Trophoblast cell (in vitro differentiated cells and primary cell): ENCODE results near the gene BRD4.

ENCODE experiments used
- DNase-seq, 2 donors: peaks; one replicate each; pipeline ENCODE4 v3.0.0-alpha.2; 2016
- H2AFZ ChIP-seq: 2 replicates; pipeline ENCODE4 v1.6.1; 2013; ENCODE audit warnings: low read length, moderate library complexity, mild to moderate bottlenecking; ENCODE audit not compliant: insufficient read depth, poor library complexity
- H2AK5ac ChIP-seq: 2 replicates; pipeline ENCODE4 v1.6.1; 2013; ENCODE audit warnings: mild to moderate bottlenecking, low read length
- H2BK120ac ChIP-seq: 2 replicates; pipeline ENCODE4 v1.6.1; 2013; ENCODE audit warnings: low read length, mild to moderate bottlenecking, moderate library complexity; ENCODE audit not compliant: insufficient read depth, poor library complexity
- H2BK12ac ChIP-seq: 2 replicates; pipeline ENCODE4 v1.6.1; 2013; ENCODE audit warnings: mild to moderate bottlenecking, low read length, moderate library complexity
- H2BK5ac ChIP-seq: 2 replicates; pipeline ENCODE4 v1.6.1; 2013; ENCODE audit warnings: low read length, low read depth, moderate library complexity, mild to moderate bottlenecking; ENCODE audit not compliant: poor library complexity
- H3K14ac ChIP-seq: 2 replicates; pipeline ENCODE4 v1.6.1; 2013; ENCODE audit warnings: mild to moderate bottlenecking, low read length
- H3K18ac ChIP-seq: 2 replicates; pipeline ENCODE4 v1.6.1; 2013; ENCODE audit warnings: mild to moderate bottlenecking, low read length
- H3K23ac ChIP-seq: 2 replicates; pipeline ENCODE4 v1.6.1; 2013; ENCODE audit warnings: low read length
- H3K27ac ChIP-seq: 2 replicates; pipeline ENCODE4 v1.5.1; 2013; ENCODE audit warnings: low read depth, mild to moderate bottlenecking, inconsistent platforms, low read length, moderate library complexity
- H3K27me3 ChIP-seq: 2 replicates; pipeline ENCODE4 v1.6.1; 2013; ENCODE audit warnings: inconsistent platforms, mild to moderate bottlenecking, low read length, moderate library complexity; ENCODE audit not compliant: insufficient read depth
- H3K36me3 ChIP-seq, 2 experiments: 1 replicate in 1 of 2; 2 replicates in 1 of 2; pipeline ENCODE4 v1.6.1; 2013; ENCODE audit warnings: low read length in 2 of 2, mild to moderate bottlenecking in 2 of 2, moderate library complexity in 1 of 2; ENCODE audit not compliant: insufficient read depth in 2 of 2, control insufficient read depth in 1 of 2
- H3K4ac ChIP-seq: 2 replicates; pipeline ENCODE4 v1.6.1; 2013; ENCODE audit warnings: low read depth, mild to moderate bottlenecking, low read length, moderate library complexity
- H3K4me1 ChIP-seq, 2 experiments: 1 replicate in 1 of 2; 2 replicates in 1 of 2; pipeline ENCODE4 v1.6.1; 2013; ENCODE audit warnings: low read length in 2 of 2, mild to moderate bottlenecking in 2 of 2, moderate library complexity in 1 of 2; ENCODE audit not compliant: insufficient read depth in 2 of 2, control insufficient read depth in 1 of 2
- H3K4me2 ChIP-seq: 2 replicates; pipeline ENCODE4 v1.6.1; 2013; ENCODE audit warnings: inconsistent platforms, mild to moderate bottlenecking, low read length, moderate library complexity
- H3K4me3 ChIP-seq: 2 replicates; pipeline ENCODE4 v1.5.1; 2013; ENCODE audit warnings: mild to moderate bottlenecking, low read depth, low read length, inconsistent platforms
- H3K79me1 ChIP-seq: one replicate; pipeline ENCODE4 v1.6.1; 2013; ENCODE audit warnings: low read length
- H3K79me2 ChIP-seq: 2 replicates; pipeline ENCODE4 v1.6.1; 2013; ENCODE audit warnings: low read length, mild to moderate bottlenecking; ENCODE audit not compliant: control insufficient read depth, insufficient read depth, poor library complexity
- H3K9ac ChIP-seq: 2 replicates; pipeline ENCODE4 v1.6.1; 2013; ENCODE audit warnings: mild to moderate bottlenecking, low read length
- H3K9me3 ChIP-seq: 2 replicates; pipeline ENCODE4 v1.6.1; 2013; ENCODE audit warnings: low read depth, mild to moderate bottlenecking, control low read depth, inconsistent platforms, low read length; ENCODE audit not compliant: insufficient read depth
- H4K12ac ChIP-seq: 2 replicates; pipeline ENCODE4 v1.6.1; 2013; ENCODE audit warnings: low read depth, mild to moderate bottlenecking, low read length, moderate library complexity
- H4K8ac ChIP-seq: 2 replicates; pipeline ENCODE4 v1.6.1; 2013; ENCODE audit warnings: low read depth, mild to moderate bottlenecking, low read length, moderate library complexity
- H4K91ac ChIP-seq: one replicate; pipeline ENCODE4 v1.6.1; 2013; ENCODE audit warnings: low read depth, mild to moderate bottlenecking, low read length, moderate library complexity
- WGBS: extraction: QIAGEN DNeasy Blood & Tissue Kit; methylation state at CpG from one replicate; pipeline ENCODE4 v1.1.7; 2013; ENCODE audit warnings: missing lambda C conversion rate; ENCODE audit not compliant: insufficient read length, insufficient coverage; ENCODE audit errors: extremely low coverage; 5-methylcytosine and 5-hydroxymethylcytosine counted together

BRD4 gene

DNA sequence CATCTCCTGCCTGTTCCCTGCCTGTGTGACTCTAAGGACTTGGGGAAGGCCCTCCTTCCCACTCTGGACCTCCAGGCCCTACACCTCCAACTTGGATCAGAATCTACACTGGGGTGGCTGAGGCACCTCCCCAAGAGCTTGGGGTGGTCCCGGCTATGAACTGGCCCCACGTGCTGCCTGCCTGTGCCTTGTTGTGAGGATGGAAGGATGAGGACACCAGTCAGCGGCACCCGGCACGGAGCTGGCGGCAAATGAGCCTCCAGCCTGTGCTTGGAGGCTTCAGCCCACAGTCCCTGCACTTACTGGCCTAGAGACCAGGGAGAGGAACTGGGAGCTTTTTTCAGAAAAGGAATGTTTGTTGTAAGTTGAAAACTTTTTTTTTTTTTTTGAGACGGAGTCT, 38.8 kb upstream of the BRD4 start:
- H3K36me3 ChIP-seq: peaks cover 77 to 78% of the 10 kb centered on the region in 2 experiments
- no peak overlapping the region for H3K14ac ChIP-seq
- H3K4me2 ChIP-seq: no peak overlapping the region
- no peaks in the 10 kb centered on the region for H3K27me3 ChIP-seq
- H3K23ac ChIP-seq: no peak overlapping the region
- peak overlapping the region; percentile 44 for H4K12ac ChIP-seq
- H3K27ac ChIP-seq: no peak overlapping the region
- WGBS: no CpG with 5 or more reads among the region's 7 CpGs
- H3K4me1 ChIP-seq: no peaks in the 10 kb centered on the region
- no peak overlapping the region for H2BK5ac ChIP-seq
- no peak overlapping the region for H3K4ac ChIP-seq
- H4K91ac ChIP-seq: no peak overlapping the region
- no peaks in the 10 kb centered on the region for H3K79me1 ChIP-seq
- H3K79me2 ChIP-seq: peaks cover 10% of the 10 kb centered on the region
- no peak overlapping the region for H3K18ac ChIP-seq
- H4K8ac ChIP-seq: no peak overlapping the region
- H2BK12ac ChIP-seq: no peak overlapping the region
- no peak overlapping the region for H2AFZ ChIP-seq
- no peak overlapping the region for H2BK120ac ChIP-seq
- no peak for DNase-seq
- no peak overlapping the region for H2AK5ac ChIP-seq
- H3K9me3 ChIP-seq: peaks cover 2% of the 10 kb centered on the region
- no peak overlapping the region for H3K9ac ChIP-seq
- H3K4me3 ChIP-seq: no peak overlapping the region

DNA sequence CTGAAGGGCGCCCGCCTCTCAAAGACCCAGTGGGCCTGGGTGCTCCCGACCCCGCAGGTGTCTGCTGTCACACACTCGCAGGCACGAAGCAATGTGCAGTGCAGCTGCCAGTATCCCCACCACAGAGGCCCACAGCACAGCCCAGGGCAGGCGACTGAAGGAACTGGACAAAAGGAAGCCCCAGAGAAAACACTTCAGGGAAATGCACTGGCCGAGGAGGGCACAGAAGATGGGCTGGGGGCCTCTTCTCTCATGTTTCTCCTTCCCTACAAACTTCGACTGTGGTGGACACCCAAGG, 37.2 kb upstream of the BRD4 start:
- H3K9me3 ChIP-seq: peaks cover 2% of the 10 kb centered on the region
- no peak overlapping the region for H3K4me2 ChIP-seq
- H3K18ac ChIP-seq: no peak overlapping the region
- H4K8ac ChIP-seq: no peak overlapping the region
- H2BK5ac ChIP-seq: no peak overlapping the region
- no peak overlapping the region for H3K14ac ChIP-seq
- H3K9ac ChIP-seq: no peak overlapping the region
- no peak overlapping the region for H4K12ac ChIP-seq
- WGBS: no CpG with 5 or more reads among the region's 9 CpGs
- H3K23ac ChIP-seq: no peak overlapping the region
- H2AK5ac ChIP-seq: no peak overlapping the region
- no peak overlapping the region for H3K4ac ChIP-seq
- H3K79me2 ChIP-seq: peaks cover 3% of the 10 kb centered on the region
- DNase-seq: no peak
- H4K91ac ChIP-seq: no peak overlapping the region
- H3K4me3 ChIP-seq: no peak overlapping the region
- no peaks in the 10 kb centered on the region for H3K4me1 ChIP-seq
- no peak overlapping the region for H2AFZ ChIP-seq
- H3K27ac ChIP-seq: no peak overlapping the region
- H3K36me3 ChIP-seq: peaks cover 82 to 85% of the 10 kb centered on the region in 2 experiments
- no peaks in the 10 kb centered on the region for H3K79me1 ChIP-seq
- H3K27me3 ChIP-seq: no peaks in the 10 kb centered on the region
- no peak overlapping the region for H2BK12ac ChIP-seq
- H2BK120ac ChIP-seq: no peak overlapping the region

DNA sequence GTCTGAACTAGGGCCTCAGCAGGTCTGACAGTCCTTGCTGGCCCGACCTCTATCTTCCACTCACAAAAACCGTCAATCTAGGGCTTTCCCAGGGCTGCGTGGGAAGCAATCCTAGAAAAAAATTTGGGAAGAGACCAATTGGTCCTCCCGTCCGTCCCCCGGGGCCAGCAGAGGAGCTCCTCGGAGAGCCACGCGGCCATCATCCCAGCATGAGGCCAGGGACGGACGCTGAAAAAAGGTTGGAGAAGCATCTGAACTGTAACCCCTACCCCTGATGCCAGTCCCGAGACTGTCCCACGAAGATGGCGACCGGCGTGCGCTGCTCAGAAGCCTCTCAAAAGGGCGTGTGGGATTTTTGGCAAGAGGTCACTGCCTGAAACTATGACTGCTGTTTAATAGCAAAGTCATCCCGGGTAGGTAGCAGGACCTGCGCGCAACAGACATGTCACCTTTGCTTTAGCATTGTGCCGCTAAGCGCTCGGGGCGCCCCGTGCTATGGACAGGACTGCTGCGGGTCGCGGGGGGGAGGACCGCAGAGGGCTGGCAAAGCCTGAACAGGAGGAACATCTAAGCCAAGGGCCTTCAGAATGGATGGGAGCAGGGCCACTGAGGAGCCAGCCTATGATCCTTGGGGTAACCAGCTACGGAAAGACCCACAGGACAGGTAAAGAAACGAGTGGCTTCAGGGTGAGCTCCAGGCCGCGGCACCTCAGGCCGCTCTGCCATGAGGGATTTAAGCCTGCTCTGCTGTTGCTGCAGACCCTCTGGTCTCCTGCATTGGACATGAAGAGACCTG, 36.7 kb upstream of the BRD4 start:
- no CpG with 5 or more reads among the region's 35 CpGs for WGBS
- Histone ChIP-seq H3K14ac (no peak overlapping the region), H2BK5ac (no peak overlapping the region), H2BK12ac (no peak overlapping the region), H3K4me1 (no peaks in the 10 kb centered on the region), H3K36me3 (peaks cover 80 to 84% of the 10 kb centered on the region in 2 experiments), H3K27me3 (no peaks in the 10 kb centered on the region), H3K79me1 (no peaks in the 10 kb centered on the region), H3K27ac (no peak overlapping the region), H4K12ac (no peak overlapping the region), H3K79me2 (peaks cover under 1% of the 10 kb centered on the region), H3K9me3 (peaks cover 2% of the 10 kb centered on the region), H3K18ac (no peak overlapping the region), H3K4me2 (no peak overlapping the region), H4K8ac (no peak overlapping the region), H2AFZ (no peak overlapping the region), H2AK5ac (no peak overlapping the region), H3K4ac (no peak overlapping the region), H3K4me3 (no peak overlapping the region), H2BK120ac (no peak overlapping the region), H4K91ac (no peak overlapping the region), H3K23ac (no peak overlapping the region), H3K9ac (no peak overlapping the region)
- no peak for DNase-seq

DNA sequence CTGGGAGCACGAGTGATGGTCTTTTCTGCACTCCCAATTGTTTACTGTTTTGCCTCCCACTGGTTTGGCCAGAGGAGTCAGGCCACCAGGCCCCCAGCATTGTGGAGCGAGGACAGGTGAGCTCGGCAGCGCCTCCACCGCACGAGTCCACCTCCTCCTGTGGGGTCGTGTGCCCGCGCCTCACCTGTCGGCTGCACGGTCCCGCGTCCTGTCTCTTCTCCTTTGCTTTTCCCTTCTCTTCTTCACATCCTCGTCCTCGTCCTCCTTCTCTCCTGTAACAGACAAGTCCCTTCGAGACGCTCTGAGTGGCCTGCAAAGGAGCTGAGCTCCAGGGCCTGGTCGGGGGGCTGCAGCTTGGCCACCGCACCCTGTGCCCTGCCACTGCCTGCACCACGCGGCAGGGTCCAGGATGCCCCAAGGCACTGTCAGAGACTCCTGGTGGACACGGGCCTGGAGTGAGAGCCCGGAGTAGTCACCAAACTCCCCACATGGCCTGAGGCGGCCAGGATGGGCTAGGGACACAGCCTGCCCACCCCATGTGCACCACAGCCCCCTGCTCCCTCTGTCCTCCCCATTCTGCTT, 35.8 kb upstream of the BRD4 start:
- no peak for DNase-seq
- H3K27me3 ChIP-seq: no peaks in the 10 kb centered on the region
- H3K79me1 ChIP-seq: no peaks in the 10 kb centered on the region
- no peak overlapping the region for H2BK5ac ChIP-seq
- H3K79me2 ChIP-seq: no peaks in the 10 kb centered on the region
- no peak overlapping the region for H2BK120ac ChIP-seq
- H4K8ac ChIP-seq: no peak overlapping the region
- no peak overlapping the region for H2AK5ac ChIP-seq
- no peak overlapping the region for H4K12ac ChIP-seq
- peaks cover 72 to 77% of the 10 kb centered on the region in 2 experiments for H3K36me3 ChIP-seq
- no peaks in the 10 kb centered on the region for H3K4me1 ChIP-seq
- no CpG with 5 or more reads among the region's 24 CpGs for WGBS
- H3K14ac ChIP-seq: no peak overlapping the region
- H3K9me3 ChIP-seq: peaks cover 2% of the 10 kb centered on the region
- no peak overlapping the region for H4K91ac ChIP-seq
- no peak overlapping the region for H2AFZ ChIP-seq
- H3K18ac ChIP-seq: no peak overlapping the region
- H3K23ac ChIP-seq: no peak overlapping the region
- H3K27ac ChIP-seq: no peak overlapping the region
- H3K9ac ChIP-seq: no peak overlapping the region
- no peak overlapping the region for H3K4me3 ChIP-seq
- H2BK12ac ChIP-seq: no peak overlapping the region
- H3K4ac ChIP-seq: no peak overlapping the region
- no peak overlapping the region for H3K4me2 ChIP-seq
